Mucosa of rectum (tissue), 2 donors: ENCODE measurements around the gene PCDH15.

ENCODE experiments used
- H3K27ac ChIP-seq, 2 donors: one replicate each; pipeline ENCODE4 v1.7.0; 2013; ENCODE audit warnings: inconsistent platforms in 2 of 2, low read depth in 2 of 2, low read length in 2 of 2
- H3K27me3 ChIP-seq, 2 donors: one replicate each; pipeline ENCODE4 v1.7.0; 2013; ENCODE audit warnings: low read length in 2 of 2; ENCODE audit not compliant: control insufficient read depth in 2 of 2, insufficient read depth in 2 of 2
- H3K36me3 ChIP-seq, 2 donors: one replicate each; pipeline ENCODE4 v1.7.0; 2013; ENCODE audit warnings: low read length in 2 of 2; ENCODE audit not compliant: control insufficient read depth in 2 of 2, insufficient read depth in 2 of 2
- H3K4me1 ChIP-seq, 2 donors: one replicate each; pipeline ENCODE4 v1.7.0; 2013; ENCODE audit warnings: low read length in 2 of 2, mild to moderate bottlenecking in 1 of 2; ENCODE audit not compliant: control insufficient read depth in 2 of 2, insufficient read depth in 2 of 2
- H3K4me3 ChIP-seq, 2 donors: one replicate each; pipeline ENCODE4 v1.7.0; 2013; ENCODE audit warnings: low read length in 2 of 2
- H3K9ac ChIP-seq, 2 donors: one replicate each; pipeline ENCODE4 v1.7.0; 2013; ENCODE audit warnings: low read length in 2 of 2, low read depth in 1 of 2, mild to moderate bottlenecking in 1 of 2
- H3K9me3 ChIP-seq, 2 donors: one replicate each; pipeline ENCODE4 v1.7.0; 2013; ENCODE audit warnings: low read length in 2 of 2; ENCODE audit not compliant: control insufficient read depth in 2 of 2
- donor health status: healthy.
- donor health status: Normal muscosa, but diverticular disease.

PCDH15 gene

DNA sequence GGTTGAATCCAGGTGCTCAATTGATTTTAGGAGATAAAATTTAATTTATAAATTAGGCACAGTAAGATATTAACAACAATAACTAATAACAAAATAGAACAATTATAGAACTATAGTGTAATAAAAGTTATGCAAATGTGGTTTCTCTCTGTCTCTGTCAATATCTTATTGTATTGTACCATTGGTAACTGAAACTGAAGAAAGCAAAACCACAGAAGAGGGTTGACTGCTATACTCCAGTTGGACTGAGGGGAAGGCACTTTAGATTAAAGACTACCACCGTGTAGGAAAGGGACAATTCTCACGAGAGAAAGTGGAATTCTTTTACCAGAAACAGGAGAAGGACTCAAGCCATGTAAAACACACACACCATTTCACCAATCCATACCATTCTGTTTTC is 967.1 kb downstream of the PCDH15 start:
- Histone ChIP-seq H3K4me1 (no peaks in the 10 kb centered on the region), H3K36me3 (no peaks in the 10 kb centered on the region), H3K27me3 (no peaks in the 10 kb centered on the region), H3K9me3 (no peaks in the 10 kb centered on the region), H3K9ac (no peak overlapping the region), H3K4me3 (no peak overlapping the region), H3K27ac (no peak overlapping the region)

GRCh38 chr10:53827261-53827660 is 973.8 kb downstream of the PCDH15 start:
- Histone ChIP-seq H3K9me3 (no peaks in the 10 kb centered on the region), H3K36me3 (no peaks in the 10 kb centered on the region), H3K4me1 (no peaks in the 10 kb centered on the region), H3K27ac (no peak overlapping the region), H3K9ac (no peak overlapping the region), H3K27me3 (no peaks in the 10 kb centered on the region), H3K4me3 (no peak overlapping the region)

- H3K27ac ChIP-seq = no peak overlapping the region
- no peaks in the 10 kb centered on the region for H3K4me1 ChIP-seq
- H3K27me3 ChIP-seq = no peaks in the 10 kb centered on the region
- H3K4me3 ChIP-seq = no peak overlapping the region
- H3K9me3 ChIP-seq = no peaks in the 10 kb centered on the region
- no peak overlapping the region for H3K9ac ChIP-seq
- H3K36me3 ChIP-seq = no peaks in the 10 kb centered on the region
Measured at GRCh38 chr10:53808677-53809372, 992.2 kb downstream of the PCDH15 start.

- no peak overlapping the region for H3K4me3 ChIP-seq
- H3K9me3 ChIP-seq = no peaks in the 10 kb centered on the region
- H3K9ac ChIP-seq = no peak overlapping the region
- no peak overlapping the region for H3K27ac ChIP-seq
- no peaks in the 10 kb centered on the region for H3K4me1 ChIP-seq
- no peaks in the 10 kb centered on the region for H3K36me3 ChIP-seq
- H3K27me3 ChIP-seq = no peaks in the 10 kb centered on the region
Measured at GRCh38 chr10:53786236-53786900, 1014.7 kb downstream of the PCDH15 start.

- Histone ChIP-seq H3K27me3 (no peaks in the 10 kb centered on the region), H3K4me1 (no peaks in the 10 kb centered on the region), H3K27ac (no peak overlapping the region), H3K9ac (no peak overlapping the region), H3K4me3 (no peak overlapping the region), H3K9me3 (no peaks in the 10 kb centered on the region), H3K36me3 (no peaks in the 10 kb centered on the region)
Measured at GRCh38 chr10:53771701-53772100, 1029.3 kb downstream of the PCDH15 start.

GRCh38 chr10:53770903-53771302 is 1030.1 kb downstream of the PCDH15 start:
- no peaks in the 10 kb centered on the region for H3K9me3 ChIP-seq
- H3K27ac ChIP-seq = no peak overlapping the region
- H3K4me3 ChIP-seq = no peak overlapping the region
- no peaks in the 10 kb centered on the region for H3K36me3 ChIP-seq
- H3K4me1 ChIP-seq = no peaks in the 10 kb centered on the region
- H3K9ac ChIP-seq = no peak overlapping the region
- H3K27me3 ChIP-seq = no peaks in the 10 kb centered on the region

GRCh38 chr10:53765311-53765710 is 1035.7 kb downstream of the PCDH15 start:
- H3K4me1 ChIP-seq = no peaks in the 10 kb centered on the region
- no peaks in the 10 kb centered on the region for H3K27me3 ChIP-seq
- H3K4me3 ChIP-seq = no peak overlapping the region
- H3K27ac ChIP-seq = no peak overlapping the region
- H3K9me3 ChIP-seq = no peaks in the 10 kb centered on the region
- H3K9ac ChIP-seq = no peak overlapping the region
- no peaks in the 10 kb centered on the region for H3K36me3 ChIP-seq

DNA sequence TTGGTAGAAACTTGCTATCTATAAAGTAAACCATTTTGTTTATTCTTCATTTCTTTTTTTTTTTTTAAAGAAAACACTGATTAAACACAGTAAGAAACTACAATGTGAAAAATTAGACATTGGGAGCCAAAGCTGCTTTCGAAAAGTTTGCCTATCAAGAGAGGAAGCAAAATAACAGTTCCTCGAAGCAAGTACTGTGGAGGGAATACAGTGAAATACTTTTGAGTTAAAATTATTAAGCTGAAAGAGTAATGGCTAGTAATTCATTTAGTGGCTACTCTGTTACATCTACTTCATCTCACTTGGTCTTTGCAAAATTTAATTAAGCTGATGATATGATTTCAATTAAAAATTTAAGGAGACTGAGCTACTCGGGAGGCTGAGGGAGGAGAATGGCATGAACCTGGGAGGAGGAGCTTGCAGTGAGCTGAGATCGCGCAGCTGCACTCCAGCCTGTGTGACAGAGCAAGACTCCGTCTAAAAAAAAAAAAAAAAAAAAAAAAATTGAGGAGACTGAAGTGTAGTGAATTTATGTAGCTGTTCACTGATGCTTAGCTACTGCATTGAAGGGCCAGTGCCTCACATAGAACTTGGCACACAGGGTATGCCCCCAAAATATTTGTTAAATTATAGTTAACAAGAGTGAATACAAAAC is 1046.3 kb downstream of the PCDH15 start:
- H3K4me3 ChIP-seq = no peak overlapping the region
- no peaks in the 10 kb centered on the region for H3K4me1 ChIP-seq
- no peaks in the 10 kb centered on the region for H3K36me3 ChIP-seq
- no peaks in the 10 kb centered on the region for H3K9me3 ChIP-seq
- H3K9ac ChIP-seq = no peak overlapping the region
- no peaks in the 10 kb centered on the region for H3K27me3 ChIP-seq
- H3K27ac ChIP-seq = no peak overlapping the region
